ENCODE results near the gene POLR2F.
"Not testable (repeated sequence)": the region's sequence is repeated elsewhere in the genome, so short reads cannot be mapped to it uniquely, and the experiment has no call there.

POLR2F gene

GRCh38 chr22:37925767-37926166 lies 27.7 kb upstream of the POLR2F start:
- DNase-seq: no peak

GRCh38 chr22:37926358-37926757 lies 27.1 kb upstream of the POLR2F start:
- no peak for DNase-seq

GRCh38 chr22:37926771-37927636 lies 26.5 kb upstream of the POLR2F start:
- no peak for DNase-seq

- no peak for DNase-seq
These were observed 25.9 kb upstream of the POLR2F start for GRCh38 chr22:37927637-37927936.

GRCh38 chr22:37929390-37929789 lies 24.1 kb upstream of the POLR2F start:
- DNase-seq: no peak

- DNase-seq: no peak
These were observed 23.1 kb upstream of the POLR2F start for GRCh38 chr22:37930270-37930951.

- no peak for DNase-seq
These were observed 22.5 kb upstream of the POLR2F start for GRCh38 chr22:37930952-37931440.

- no peak for DNase-seq
These were observed 21.6 kb upstream of the POLR2F start for GRCh38 chr22:37931893-37932389.

GRCh38 chr22:37932401-37932800 lies 21.1 kb upstream of the POLR2F start:
- no peak for DNase-seq

GRCh38 chr22:37932821-37933578 lies 20.5 kb upstream of the POLR2F start:
- no peak for DNase-seq

- DNase-seq: peak; percentile 28 to 84
These were observed 19.7 kb upstream of the POLR2F start for GRCh38 chr22:37933711-37934376.

GRCh38 chr22:37940698-37941376 lies 12.7 kb upstream of the POLR2F start:
- no peak for DNase-seq

GRCh38 chr22:37942133-37942532 lies 11.4 kb upstream of the POLR2F start:
- DNase-seq: no peak

GRCh38 chr22:37943136-37943824 lies 10.2 kb upstream of the POLR2F start:
- DNase-seq: no peak

GRCh38 chr22:37943825-37944198 lies 9.7 kb upstream of the POLR2F start:
- DNase-seq: no peak

GRCh38 chr22:37944423-37944822 lies 9.1 kb upstream of the POLR2F start:
- DNase-seq: not testable (repeated sequence)

- not testable (repeated sequence) for DNase-seq
These were observed 6.2 kb upstream of the POLR2F start for GRCh38 chr22:37947142-37947795.

- DNase-seq: no peak
These were observed 2.2 kb upstream of the POLR2F start for GRCh38 chr22:37951305-37951704.

- not testable (repeated sequence) for DNase-seq
These were observed 870 bp upstream of the POLR2F start for GRCh38 chr22:37952629-37953028.

GRCh38 chr22:37953062-37953436 lies 450 bp upstream of the POLR2F start:
- DNase-seq: no peak

- DNase-seq: no peak
These were observed 1.2 kb downstream of the POLR2F start for GRCh38 chr22:37954686-37955085.

All from NCI-H446 (cell line).